Limb (tissue), 2 donors: Measurements from ENCODE around the gene NTSR2.

ENCODE experiments used
- DNase-seq, 2 donors: peaks; one replicate each; pipeline ENCODE4 v3.0.0-alpha.2; 2016; ENCODE audit errors: extremely low spot score in 2 of 2

The NTSR2 gene

DNA sequence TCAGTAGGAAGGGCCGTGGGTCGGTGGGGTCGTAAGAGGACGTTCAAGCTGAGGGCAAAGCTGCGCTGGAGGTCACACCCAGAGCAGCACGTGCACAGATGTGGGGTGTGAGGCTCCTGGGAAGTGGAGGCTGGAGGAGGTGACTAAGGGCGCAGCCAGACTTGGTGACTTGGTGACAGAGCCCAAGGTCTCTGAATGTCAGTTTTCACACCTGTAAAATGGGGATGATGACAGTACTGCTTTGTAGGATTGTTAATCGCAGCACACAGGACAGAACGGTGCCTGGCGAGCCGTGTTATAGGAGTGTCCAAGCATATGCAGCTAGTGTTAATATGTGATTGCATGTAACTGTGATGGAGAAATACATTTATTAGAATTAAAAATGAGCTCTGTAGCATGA, 40.8 kb downstream of the NTSR2 start:
- DNase-seq = no peak

DNA sequence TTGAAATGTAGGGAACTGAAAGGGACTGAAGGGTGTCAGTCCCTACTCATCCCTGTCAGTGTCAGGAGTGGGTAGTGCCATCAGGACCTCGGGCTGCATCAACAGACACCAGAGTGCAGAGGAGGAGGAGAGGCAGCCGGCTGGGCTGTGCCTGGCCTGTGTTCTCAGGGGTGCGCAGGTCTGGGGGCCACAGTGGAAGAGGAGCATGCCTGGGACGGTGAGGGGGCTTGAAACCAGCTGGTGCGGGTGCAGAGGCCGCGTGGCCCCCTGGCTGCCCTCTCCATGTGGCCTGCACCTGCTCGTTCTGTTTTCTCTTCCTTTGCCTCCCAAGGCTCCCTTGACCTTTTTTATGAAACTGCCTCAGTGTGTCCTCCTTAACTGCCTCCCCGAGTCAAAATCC, 41.3 kb downstream of the NTSR2 start:
- no peak for DNase-seq

DNA sequence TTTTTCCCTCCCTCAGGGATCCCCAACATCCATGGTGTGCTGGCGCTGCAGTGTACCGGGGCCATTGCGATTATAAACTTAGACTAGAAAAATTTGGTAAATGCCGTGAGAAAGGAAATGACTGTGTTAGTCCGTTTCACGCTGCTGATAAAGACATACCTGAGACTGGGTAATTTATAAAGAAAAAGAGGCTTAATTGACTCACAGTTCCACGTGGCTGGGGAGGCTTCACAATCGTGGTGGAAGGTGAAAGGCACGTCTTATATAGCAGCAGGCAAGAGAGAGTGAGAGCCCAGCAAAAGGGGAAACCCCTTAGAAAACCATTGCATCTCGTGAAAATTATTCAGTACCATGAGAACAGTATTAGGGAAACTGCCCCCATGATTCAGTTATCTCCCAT, 44.3 kb downstream of the NTSR2 start:
- DNase-seq = no peak

DNA sequence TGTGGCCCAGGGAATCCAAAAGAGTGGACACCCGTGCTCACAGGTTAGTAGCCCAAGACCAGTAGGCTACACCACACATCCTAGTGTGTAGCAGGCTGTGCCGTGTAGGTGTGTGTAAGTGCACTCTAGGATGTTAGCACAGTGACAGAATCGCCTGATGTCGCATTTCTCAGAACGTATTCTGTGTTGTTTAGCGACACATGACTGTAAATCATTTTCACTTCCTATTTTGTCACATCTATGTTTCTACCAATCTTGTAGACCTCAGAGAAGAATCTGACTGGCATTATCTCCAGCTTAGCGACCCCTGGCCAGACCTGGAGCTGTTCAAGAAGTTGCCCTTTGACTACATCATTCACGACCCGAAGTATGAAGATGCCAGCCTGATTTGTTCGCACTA, 45.1 kb downstream of the NTSR2 start:
- DNase-seq = no peak

DNA sequence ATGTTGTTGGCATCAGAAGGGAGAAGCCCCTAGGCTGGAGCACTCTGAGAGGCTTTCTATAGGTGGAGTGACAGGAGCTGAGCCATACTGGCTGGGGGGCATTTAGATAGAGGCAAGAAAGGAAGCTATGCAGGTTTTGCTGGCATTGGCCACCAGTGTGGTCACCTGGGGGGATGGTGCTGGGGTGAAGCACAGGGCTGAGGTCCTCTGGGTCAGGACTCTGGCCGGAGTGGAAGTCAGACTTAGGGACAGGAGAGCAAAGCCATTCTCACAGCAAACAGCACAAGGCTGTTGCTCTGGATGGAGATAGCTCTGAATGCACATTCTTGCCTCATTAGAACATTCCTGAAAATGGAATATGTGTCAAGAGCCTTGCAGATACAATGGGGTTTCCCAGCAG, 47.4 kb downstream of the NTSR2 start:
- no peak for DNase-seq

DNA sequence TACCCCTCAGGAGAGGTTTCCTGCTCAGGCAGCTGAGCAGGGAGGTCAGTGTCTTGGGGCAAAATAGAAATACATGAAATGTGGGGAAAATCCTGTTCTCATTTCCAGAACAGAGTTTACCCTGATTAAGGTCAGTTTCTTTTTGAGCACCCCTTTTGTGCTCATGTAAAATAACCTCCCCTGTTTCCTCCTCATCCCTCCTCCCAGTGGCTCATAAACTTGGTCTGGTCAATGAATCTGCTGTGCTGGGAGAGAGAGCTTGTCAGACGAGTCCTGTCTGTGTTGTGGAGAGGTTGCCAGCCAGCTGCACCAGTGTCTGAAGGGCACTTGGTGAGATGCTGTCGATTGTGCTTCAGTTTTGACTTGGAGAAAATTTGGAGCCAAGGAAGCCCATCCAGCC, 48.6 kb downstream of the NTSR2 start:
- no peak for DNase-seq

DNA sequence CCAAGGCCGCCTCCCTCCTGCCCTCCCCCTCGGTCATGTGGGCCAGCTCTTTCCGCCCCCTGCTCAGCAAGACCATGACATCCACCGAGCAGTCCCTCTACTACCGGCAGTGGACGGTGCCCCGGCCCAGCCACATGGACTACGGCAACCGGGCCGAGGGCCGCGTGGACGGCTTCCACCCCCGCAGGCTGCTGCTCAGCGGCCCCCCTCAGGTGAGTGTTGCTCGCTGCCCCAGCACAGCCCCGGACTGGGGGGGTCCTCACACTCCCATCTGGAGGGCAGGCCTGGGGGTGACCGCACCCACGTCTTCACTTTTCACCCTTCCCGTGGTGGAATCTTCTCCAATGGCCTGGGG, 51.3 kb downstream of the NTSR2 start:
- no peak for DNase-seq

DNA sequence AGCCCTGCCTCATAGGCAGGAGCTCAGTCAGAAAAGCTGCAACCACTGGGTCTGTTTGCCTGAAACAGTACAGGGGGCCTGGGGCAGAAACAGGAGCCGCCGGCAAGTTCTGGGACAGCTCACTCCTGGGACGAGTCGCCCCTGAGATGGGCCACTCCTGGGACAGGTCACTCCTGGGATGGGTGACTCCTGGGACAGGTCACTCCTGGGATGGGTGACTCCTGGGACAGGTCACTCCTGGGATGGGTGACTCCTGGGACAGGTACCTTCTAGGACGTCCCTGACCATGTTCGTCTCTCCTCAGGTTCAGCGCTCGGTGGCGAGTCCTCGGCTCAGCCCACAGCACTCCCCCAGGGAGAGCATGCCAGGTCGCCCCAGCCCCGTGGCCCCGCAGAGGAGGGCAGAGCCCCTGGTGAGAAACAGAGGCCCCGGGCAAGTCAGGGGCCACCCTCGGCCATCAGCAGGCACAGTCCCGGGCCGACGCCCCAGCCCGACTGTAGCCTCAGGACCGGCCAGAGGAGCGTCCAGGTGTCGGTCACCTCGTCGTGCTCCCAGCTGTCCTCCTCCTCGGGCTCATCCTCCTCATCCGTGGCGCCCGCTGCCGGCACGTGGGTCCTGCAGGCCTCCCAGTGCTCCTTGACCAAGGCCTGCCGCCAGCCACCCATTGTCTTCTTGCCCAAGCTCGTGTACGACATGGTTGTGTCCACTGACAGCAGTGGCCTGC, 51.8 kb downstream of the NTSR2 start:
- no peak for DNase-seq

DNA sequence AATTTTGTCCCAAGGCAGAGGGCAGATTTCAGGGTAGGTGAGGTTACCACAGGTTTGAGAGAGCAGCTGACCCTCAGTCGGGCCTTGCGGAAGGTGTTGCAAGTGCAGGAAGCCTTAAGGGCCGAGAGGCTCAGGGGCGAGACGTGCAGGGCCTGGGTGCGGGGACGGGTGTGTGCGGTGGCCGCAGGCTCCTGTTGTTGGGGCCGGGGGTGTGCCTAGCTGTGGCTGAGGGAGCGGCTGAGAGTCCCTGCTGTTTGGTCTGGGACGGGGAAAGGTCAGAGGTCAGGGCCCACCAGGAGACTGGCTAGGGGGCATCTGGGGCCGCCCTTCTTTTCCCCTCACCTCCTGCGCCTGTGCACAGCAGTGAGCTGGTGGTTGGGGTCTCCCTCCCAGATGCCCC, 52.5 kb downstream of the NTSR2 start:
- no peak for DNase-seq

DNA sequence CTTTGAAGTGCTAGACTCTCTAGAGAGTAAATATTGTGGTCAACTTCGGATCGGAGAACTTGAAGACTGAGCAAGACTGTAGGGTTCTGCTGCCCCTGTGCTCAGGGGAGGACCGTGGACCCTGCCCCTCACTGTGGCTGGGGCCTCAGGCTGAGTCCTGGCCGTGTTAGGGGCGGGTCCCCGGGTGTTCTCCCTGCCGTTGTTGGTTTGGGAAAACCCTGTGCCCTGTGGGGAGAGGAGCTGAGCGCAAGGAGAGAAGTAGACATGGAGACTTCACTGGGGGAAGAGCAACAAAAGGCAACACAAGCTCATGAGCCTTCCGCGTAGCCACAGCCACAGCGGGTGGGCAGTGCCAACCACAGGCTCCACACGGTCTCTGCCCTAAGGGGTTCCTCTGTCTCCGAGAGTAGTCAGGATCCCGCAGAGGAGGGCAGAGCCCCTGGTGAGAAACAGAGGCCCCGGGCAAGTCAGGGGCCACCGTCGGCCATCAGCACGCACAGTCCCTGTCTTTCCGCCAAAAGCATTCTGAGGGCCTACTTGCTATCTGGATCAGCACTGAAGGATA, 53.1 kb downstream of the NTSR2 start:
- no peak for DNase-seq

DNA sequence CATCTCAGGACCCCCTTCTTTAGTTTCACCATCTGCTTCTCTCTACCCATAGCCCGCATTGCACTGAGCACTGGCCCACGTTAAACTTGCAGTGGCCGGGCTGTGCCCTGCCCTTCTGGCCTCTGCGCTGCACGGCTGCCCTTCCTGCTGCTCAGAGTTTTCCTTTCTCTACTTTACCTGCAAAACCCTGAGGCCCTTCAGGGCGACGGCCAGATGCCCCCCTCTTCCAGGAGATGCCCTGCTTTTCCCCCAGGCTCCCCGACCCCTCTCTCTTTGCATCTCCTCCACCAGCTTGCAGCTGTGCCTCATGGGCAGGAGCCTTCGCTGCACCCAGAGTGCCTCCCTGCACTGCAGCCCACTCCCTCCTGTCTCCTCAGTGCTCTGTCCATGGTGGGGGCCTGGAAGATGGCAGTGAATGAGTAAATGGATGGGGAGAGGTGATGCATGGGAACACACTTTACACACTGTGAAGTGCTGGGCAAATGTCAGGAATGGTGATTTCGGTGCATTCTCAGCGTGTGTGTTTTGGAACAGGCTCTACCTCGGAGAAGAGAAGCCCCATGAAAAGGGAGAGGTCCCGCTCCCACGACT, 53.8 kb downstream of the NTSR2 start:
- no peak for DNase-seq

DNA sequence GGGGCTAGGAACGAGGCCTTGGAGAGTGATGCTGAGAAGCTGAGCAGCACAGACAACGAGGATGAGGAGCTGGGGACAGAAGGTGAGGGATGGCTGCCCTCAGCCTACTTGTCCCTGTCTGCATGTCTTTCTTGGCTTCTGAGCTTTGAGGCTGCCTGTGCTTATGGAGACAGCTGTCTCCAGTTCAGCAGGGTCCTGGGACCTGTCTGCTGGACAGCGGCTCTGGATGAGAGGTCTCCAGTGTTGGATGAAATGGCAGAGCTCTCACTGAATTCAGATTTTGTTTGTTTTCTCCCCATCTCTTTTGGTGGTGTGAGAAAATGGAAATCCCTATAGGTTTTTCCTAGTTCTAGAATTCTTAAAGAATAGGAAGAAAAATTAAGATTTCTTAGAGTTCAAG, 54.8 kb downstream of the NTSR2 start:
- DNase-seq = no peak

DNA sequence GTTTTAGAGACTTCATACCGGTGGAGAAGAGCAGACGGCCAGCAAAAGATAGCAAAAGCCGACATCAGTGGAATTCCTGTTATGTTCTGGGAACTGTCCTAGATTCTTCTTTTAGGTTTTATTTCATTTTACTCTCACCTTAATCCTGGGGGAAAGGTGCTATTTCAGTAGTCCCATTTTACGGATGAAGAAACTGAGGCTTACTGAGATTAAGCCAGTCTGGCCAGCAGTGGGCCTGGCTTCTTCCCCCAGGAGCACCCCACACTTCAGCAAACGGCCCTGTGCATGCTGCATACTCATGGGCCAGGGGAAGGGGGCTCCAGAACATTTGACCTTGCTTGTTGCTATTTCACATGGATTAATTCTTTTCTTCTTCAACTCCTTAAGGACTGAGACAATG, 56.7 kb downstream of the NTSR2 start:
- no peak for DNase-seq

DNA sequence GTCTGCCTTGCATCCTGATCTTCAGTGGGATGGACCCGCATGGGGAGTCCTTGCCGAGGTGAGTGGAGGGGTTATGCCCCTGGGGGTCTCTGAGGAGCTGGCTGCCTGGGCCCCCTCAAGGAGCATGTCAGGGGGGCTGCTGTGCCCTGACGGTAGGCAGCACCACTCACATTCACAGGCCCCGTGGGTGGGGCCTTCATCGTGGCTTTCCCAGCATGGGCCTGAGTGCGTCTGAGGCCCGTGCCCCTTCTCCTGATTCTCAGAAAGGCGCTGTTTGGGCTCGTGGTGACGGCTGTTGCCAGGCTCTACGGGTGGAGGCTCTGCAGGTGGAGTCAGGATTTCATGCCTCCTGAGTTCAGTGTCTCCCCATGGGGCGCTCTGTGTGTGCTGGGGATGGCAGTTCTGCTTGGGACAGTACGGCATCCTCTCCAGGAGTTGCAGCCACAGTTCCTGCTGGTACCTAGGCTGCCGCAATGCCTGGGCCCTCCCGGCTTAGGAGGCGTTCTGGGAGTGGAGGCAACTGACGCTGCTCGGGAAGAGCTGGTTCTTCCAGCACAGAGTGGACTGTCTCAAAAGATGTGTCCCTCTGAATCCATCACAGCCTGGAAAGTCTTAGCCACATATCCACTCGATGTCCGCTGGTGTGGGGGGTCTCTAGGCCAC, 57.3 kb downstream of the NTSR2 start:
- DNase-seq = no peak

DNA sequence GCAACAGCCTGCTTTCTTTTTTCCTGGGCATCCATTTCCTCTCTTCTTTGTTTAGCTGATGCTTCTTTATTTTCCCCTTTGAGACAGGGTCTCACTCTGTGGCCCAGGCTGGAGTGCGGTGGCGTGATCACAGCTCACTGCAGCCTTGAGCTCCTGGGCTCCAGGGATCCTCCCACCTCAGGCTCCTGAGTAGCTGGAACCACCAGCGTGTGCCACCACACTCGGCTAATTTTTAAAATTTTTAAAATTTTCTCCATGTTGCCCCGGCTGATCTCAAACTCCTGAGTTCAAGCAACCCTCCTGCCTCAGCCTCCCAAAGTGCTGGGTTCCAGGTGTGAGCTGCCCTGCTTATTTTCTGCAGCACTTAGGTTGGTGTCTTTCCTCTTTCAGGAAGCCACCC, 58.7 kb downstream of the NTSR2 start:
- DNase-seq = no peak

DNA sequence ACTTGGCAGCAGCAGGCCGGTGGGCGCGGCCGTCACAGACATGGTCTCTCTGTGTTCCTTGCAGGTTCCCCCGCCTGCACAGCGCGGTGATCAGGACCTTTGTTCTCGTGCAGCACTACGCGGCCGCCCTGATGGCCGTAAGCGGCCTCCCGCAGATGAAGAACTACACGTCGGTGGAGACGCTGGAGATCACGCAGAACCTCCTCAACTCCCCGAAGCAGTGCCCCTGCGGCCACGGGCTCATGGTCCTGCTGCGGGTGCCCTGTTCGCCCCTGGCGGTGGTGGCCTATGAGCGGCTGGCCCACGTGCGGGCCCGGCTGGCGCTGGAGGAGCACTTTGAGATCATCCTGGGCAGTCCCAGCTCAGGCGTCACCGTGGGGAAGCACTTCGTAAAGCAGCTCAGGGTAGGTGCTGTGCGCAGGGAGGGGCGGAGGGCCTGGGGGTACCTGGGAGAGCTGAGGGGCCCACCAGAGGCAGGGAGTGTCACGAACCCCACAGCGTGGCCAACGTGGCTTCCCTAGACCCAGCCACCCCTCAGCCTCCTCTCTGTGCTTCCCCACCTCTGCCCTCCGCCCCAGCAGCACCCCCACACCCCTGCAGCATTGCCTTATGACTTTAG, 59.3 kb downstream of the NTSR2 start:
- DNase-seq = no peak
